ENCODE measurements around the gene SUSD4. TPM values are rescaled to one million over a fixed set of nuclear protein-coding genes. Genes with fewer than 3 reads are reported as not detected.

The SUSD4 gene
- total RNA-seq, 1 donor from 2014 or later: 3.5 TPM

DNA sequence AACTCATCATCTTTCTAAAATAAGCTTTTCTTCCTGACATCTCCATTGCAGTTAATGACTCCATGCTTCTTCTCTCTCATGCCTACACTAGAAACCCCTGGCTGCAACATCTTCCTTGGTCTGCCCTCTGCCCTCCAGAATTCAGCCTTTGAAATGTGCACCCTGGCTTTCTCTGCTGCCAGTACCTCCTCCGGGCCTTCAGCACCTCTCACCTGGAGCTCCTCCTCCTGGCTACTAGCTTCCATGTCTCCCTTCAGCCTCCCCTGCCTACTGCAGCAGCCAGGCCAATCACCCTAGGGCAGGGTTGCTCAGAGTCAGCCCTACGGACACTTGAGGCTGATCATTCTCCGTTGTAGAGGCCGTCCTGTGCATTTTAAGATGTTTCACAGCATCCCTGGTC, 18.3 kb downstream of the SUSD4 start:
- TF ChIP-seq EZH2 (IDR thresholded peaks at IDR 0.05) (no peak), EZH2phosphoT487 (IDR thresholded peaks at IDR 0.05) (no peak)
- TF ChIP-seq, protein P1, sequence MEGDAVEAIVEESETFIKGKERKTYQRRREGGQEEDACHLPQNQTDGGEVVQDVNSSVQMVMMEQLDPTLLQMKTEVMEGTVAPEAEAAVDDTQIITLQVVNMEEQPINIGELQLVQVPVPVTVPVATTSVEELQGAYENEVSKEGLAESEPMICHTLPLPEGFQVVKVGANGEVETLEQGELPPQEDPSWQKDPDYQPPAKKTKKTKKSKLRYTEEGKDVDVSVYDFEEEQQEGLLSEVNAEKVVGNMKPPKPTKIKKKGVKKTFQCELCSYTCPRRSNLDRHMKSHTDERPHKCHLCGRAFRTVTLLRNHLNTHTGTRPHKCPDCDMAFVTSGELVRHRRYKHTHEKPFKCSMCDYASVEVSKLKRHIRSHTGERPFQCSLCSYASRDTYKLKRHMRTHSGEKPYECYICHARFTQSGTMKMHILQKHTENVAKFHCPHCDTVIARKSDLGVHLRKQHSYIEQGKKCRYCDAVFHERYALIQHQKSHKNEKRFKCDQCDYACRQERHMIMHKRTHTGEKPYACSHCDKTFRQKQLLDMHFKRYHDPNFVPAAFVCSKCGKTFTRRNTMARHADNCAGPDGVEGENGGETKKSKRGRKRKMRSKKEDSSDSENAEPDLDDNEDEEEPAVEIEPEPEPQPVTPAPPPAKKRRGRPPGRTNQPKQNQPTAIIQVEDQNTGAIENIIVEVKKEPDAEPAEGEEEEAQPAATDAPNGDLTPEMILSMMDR (IDR thresholded peaks at IDR 0.05): peak; percentile 11
- peaks cover 8% of the 10 kb centered on the region for H3K4me1 ChIP-seq
- no peak overlapping the region for H3K4me3 ChIP-seq
- Mint-ChIP-seq H3K36me3 (no peaks in the 10 kb centered on the region), H3K4me3 (no peak overlapping the region), H3K27ac (no peak overlapping the region), H3K27me3 (ENCODE audit: insufficient read depth, low read depth) (peaks cover 6% of the 10 kb centered on the region), H3K9me3 (no peaks in the 10 kb centered on the region), H3K4me1 (no peaks in the 10 kb centered on the region)
- no peaks in the 10 kb centered on the region for H3F3A ChIP-seq (ENCODE audit: low read depth)
- DNase-seq (ENCODE audit: low spot score): peak; percentile 25
- no peaks in the 10 kb centered on the region for H3K36me3 ChIP-seq
- no peak overlapping the region for H2AFZ ChIP-seq (replicated peaks)
- H3K9ac ChIP-seq: no peak overlapping the region
- H3K27me3 ChIP-seq: no peaks in the 10 kb centered on the region
- H3K4me2 ChIP-seq: no peak overlapping the region
- no peaks in the 10 kb centered on the region for H4K20me1 ChIP-seq (ENCODE audit: low read depth)
- no peak overlapping the region for H3K27ac ChIP-seq
- H3K9me3 ChIP-seq (ENCODE audit: low read depth): no peaks in the 10 kb centered on the region
- no peaks in the 10 kb centered on the region for H3K79me2 ChIP-seq (ENCODE audit: low read depth)

DNA sequence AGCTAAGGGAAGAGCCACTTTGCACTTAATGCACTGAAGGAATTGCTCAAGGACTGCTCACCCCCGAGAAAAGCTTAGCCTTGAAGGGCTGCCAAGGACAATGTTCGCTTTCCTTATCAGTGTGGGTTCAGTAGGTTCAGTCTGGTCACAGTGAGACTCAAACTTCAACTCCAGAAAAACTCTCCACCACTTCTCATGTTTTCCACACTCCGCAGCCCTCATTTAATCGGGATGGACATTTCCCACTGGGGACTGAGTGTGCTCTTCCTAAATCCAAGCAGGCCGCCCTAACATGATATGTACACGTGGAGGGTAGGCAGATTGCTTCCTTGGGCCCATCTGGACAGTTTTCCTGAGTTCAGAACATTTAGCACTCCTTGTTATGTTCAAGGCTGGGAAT, 19.5 kb downstream of the SUSD4 start:
- Histone ChIP-seq H3K9me3 (ENCODE audit: low read depth) (no peaks in the 10 kb centered on the region), H3K36me3 (no peaks in the 10 kb centered on the region), H3K4me3 (no peak overlapping the region), H3K4me1 (peaks cover 16% of the 10 kb centered on the region), H2AFZ (replicated peaks) (no peak overlapping the region), H3K9ac (no peak overlapping the region), H4K20me1 (ENCODE audit: low read depth) (no peaks in the 10 kb centered on the region), H3K4me2 (no peak overlapping the region), H3K27me3 (no peaks in the 10 kb centered on the region), H3K79me2 (ENCODE audit: low read depth) (no peaks in the 10 kb centered on the region), H3K27ac (no peak overlapping the region), H3F3A (ENCODE audit: low read depth) (peaks cover 8% of the 10 kb centered on the region)
- TF ChIP-seq EZH2phosphoT487 (IDR thresholded peaks at IDR 0.05) (no peak), EZH2 (IDR thresholded peaks at IDR 0.05) (no peak)
- TF ChIP-seq, protein P1 (IDR thresholded peaks at IDR 0.05): no peak
- no peak for DNase-seq (ENCODE audit: low spot score)
- no peak overlapping the region for H3K4me3 Mint-ChIP-seq
- H3K4me1 Mint-ChIP-seq: peaks cover 3% of the 10 kb centered on the region
- peaks cover 6% of the 10 kb centered on the region for H3K27me3 Mint-ChIP-seq (ENCODE audit: insufficient read depth, low read depth)
- no peaks in the 10 kb centered on the region for H3K9me3 Mint-ChIP-seq
- no peaks in the 10 kb centered on the region for H3K36me3 Mint-ChIP-seq
- no peak overlapping the region for H3K27ac Mint-ChIP-seq

DNA sequence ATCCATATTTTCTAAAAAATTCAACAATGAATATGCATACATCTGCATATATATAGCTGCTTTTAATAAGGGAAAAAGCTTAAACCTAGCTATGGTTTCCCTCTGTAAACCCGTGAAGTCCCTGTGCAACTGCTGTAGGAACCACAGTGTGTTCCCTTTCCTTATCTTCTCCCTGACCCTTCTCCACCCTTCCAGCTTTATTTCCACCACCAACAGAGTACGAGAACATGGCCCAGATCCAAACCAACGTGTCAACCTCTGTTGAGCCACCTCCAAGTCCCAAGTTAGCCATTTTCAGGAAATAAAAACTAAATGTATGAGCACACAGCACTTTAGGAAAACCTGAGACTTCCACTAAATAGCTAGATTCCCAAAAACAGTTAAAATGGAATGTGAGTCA, 20.3 kb downstream of the SUSD4 start:
- no peaks in the 10 kb centered on the region for H3K36me3 Mint-ChIP-seq
- no peaks in the 10 kb centered on the region for H3K79me2 ChIP-seq (ENCODE audit: low read depth)
- no peaks in the 10 kb centered on the region for H3K36me3 ChIP-seq
- H3K4me1 Mint-ChIP-seq: peaks cover 8% of the 10 kb centered on the region
- H4K20me1 ChIP-seq (ENCODE audit: low read depth): no peaks in the 10 kb centered on the region
- no peaks in the 10 kb centered on the region for H3K9me3 ChIP-seq (ENCODE audit: low read depth)
- TF ChIP-seq EZH2 (IDR thresholded peaks at IDR 0.05): no peak
- no peak for TF ChIP-seq EZH2phosphoT487 (IDR thresholded peaks at IDR 0.05)
- TF ChIP-seq, protein P1 (IDR thresholded peaks at IDR 0.05): no peak
- no peak overlapping the region for H3K27ac Mint-ChIP-seq
- H3K27me3 ChIP-seq: no peaks in the 10 kb centered on the region
- H3K9me3 Mint-ChIP-seq: no peaks in the 10 kb centered on the region
- peaks cover 9% of the 10 kb centered on the region for H3F3A ChIP-seq (ENCODE audit: low read depth)
- no peak overlapping the region for H3K4me3 ChIP-seq
- peaks cover 17% of the 10 kb centered on the region for H3K4me1 ChIP-seq
- no peak overlapping the region for H3K4me3 Mint-ChIP-seq
- H2AFZ ChIP-seq (replicated peaks): no peak overlapping the region
- no peak overlapping the region for H3K9ac ChIP-seq
- no peak overlapping the region for H3K27ac ChIP-seq
- no peak overlapping the region for H3K4me2 ChIP-seq
- no peak for DNase-seq (ENCODE audit: low spot score)
- H3K27me3 Mint-ChIP-seq (ENCODE audit: insufficient read depth, low read depth): peaks cover 6% of the 10 kb centered on the region
